NCI-H748 treated with DMSO at 0.1 percent for 48 hours (cell line): ENCODE measurements around the gene XPO4.
"Not testable (repeated sequence)": the region's sequence is repeated elsewhere in the genome, so short reads cannot be mapped to it uniquely, and the experiment has no call there.

Experiments
- DNase-seq: peaks from one replicate; lab custom pipeline; 2025; lab: John Stamatoyannopoulos, UW

Gene XPO4

DNA sequence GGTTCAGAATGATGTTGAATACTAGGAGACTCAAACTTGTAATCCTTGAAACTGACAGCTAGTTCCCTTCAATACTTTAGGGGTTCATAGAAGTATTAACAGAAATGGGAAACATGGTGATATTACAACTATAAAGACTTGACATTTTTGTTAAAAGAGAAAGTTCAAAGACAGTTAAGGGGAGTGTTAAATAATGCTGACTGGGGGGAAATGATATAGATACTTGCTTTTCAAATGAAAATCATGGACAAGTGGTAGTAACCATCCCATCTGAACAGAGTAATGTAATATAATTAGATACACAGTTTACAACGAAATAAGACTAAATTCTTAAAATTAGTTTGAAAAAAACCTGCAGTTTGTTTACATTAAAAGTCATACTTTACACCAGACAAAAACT lies 122.2 kb downstream of the XPO4 start:
- no peak for DNase-seq

DNA sequence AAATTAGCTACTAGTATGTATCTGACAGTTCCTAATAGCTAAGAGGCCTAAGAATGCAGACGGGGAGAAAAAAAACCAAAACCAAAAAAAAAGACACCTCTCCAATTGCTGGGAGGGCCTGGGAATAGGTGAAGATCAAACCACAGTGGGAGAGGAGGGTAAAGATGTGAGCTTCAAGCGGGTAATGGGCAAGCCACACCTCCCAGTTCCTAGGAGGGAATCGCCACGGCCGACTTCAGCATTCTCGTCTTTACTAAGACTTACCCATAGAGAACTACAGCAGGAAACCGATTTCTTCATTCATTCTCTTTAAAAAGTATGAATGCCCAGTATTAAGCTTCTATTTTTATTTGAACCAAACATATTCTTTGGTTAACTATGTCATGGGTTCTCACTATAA lies 123.1 kb downstream of the XPO4 start:
- DNase-seq: no peak

DNA sequence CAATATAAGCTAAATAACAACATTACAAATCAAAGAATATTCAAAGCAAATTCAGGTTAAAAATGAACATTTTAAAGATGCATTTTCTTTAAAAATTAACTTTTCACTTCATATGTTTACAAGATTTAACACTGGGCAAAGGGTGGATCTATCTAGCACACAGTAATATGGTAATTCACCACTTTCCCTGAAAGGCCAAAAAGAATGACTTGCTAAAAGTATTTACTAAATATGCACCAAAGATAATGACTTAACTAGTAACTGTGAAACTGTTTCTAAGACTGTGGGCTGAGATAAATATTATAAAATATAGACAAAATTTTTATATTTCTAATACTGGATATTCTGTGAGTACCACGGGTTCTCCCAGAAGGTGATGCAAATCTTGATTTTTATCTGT lies 124.2 kb downstream of the XPO4 start:
- DNase-seq: no peak

GRCh38 chr13:20776751-20777150 lies 125.8 kb downstream of the XPO4 start:
- DNase-seq: no peak

GRCh38 chr13:20775961-20776360 lies 126.6 kb downstream of the XPO4 start:
- DNase-seq: no peak

- DNase-seq: no peak
These were observed 127.8 kb downstream of the XPO4 start for GRCh38 chr13:20774746-20775145.

DNA sequence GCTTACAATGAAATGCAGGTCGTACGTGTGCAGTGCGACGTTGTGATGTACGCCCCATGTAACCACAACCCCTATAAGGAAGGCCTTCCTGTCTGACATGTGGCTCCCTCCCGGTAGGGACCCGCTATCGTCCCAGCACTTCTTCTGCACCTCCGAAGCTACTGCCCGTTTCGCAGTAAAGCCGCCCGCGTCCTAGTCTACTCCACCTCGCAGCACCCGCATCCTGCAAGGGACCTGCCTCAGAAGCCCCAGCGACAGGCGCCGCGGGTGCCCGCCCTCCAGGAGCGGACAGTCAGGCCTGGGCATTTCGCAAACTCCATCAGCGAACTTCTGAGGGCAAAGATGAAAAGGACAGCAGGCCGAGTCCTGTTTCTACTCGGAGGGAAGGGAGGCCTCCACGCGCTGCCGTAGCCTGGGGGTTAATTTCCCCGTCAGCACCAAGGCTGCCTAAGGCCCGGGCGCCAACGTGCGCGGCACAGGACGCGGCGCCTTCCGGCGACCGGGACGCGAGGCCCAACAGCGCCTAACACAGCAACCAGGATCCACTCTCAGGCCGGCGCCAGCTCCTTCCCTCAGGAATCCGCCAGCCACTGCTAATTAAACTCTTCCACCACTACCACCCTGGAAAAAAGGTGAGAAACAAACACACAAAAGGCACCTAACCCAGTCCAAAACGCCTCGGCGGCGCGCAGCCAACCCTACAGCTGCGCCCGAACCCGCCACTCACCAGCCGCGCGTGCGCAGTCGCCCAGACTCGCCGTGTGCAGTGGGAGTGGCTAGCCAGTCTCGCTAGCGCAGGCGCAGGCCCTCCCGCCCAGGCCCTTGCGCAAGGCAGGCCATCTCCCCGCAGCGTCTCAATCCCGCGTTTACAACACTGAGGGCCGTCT lies 129.1 kb downstream of the XPO4 start, which contains the start of gene EEF1AKMT1:
EEF1AKMT1 (minus strand) TSS at position 768 of the 887 bp plus-strand sequence. CDS start 16,363 bp downstream, outside the sequence.
- DNase-seq: peak; percentile 91

DNA sequence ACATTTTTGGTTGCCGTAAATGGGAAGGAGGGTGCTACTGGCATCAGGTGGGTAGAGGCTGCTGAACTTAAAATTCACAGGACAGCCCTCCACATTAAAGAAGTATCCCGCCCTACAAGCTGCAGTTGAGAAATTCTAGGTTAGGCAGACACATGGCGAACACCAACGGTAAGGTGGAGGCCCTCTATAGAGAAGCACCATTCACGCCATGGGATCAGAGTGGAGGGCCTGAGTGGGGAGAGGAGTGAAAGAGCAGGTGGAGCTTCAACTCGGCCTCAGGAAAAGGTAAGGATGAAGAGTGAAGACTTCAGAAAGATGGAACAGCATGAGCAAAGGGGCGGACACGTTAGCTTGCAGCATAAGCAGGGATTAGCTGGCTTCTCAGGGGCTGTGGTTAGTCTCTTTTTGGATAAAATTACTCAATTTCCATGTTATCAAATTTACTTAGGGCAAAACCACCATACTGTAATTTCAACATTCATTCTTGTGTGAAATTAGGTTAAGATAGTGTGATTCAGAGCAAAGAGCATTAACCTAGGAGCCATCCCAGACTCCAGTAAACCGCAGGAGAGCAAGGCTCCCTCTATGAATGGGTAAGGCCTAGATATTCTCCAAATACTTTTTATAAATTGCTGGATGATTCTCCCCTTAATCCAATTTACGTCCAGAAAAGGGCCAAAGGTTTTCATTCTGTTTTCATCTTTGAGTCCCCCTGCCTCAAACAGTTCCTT lies 130.0 kb downstream of the XPO4 start:
- DNase-seq: no peak

DNA sequence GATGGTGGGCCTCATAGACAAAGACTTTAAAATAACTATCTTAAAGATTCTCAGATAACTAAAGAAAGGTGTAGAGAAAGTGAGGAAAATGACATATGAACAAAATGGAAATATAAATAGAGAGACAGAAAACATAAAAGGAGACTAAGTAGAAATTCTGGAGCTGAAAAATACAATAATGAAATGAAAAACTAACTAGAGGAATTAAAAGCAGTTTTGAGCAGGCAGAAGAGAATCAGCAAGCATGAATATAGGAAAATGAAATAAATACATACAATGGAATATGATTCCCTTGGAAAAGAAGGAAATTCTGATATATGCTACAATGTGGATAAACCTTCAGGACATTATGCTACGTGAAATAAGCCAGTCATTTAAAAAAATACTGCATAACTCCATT lies 132.7 kb downstream of the XPO4 start:
- DNase-seq: no peak

GRCh38 chr13:20769091-20769490 lies 133.5 kb downstream of the XPO4 start:
- DNase-seq: no peak

DNA sequence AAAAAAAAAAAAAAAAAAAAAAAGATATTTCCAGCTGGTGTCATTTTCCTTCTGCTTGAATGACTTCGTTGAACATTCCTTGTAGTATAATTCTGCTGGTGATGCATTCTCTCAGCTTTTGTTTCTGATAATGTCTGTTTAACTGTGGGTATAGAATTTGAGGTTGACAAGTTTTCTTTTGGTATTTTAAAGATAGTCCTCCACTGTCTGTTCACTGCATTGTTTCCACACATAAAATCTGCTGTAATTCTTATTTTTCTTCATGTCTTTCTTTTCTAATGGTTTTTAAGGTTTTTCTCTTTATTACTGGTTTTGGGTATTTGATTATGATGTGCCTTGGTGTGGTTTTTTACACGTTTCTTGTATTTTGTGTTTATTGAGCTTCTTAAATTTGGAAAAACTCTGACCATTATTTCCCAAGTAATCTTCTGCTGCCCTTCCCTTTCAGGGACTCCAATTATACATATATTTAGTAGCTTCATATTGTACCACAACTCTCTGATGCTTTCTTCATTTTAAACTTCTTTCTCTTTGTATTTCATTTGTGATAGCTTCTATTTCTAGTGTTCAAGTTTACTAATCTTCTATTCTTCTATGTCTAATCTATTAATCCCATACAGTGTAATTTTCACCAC lies 135.1 kb downstream of the XPO4 start:
- no peak for DNase-seq

DNA sequence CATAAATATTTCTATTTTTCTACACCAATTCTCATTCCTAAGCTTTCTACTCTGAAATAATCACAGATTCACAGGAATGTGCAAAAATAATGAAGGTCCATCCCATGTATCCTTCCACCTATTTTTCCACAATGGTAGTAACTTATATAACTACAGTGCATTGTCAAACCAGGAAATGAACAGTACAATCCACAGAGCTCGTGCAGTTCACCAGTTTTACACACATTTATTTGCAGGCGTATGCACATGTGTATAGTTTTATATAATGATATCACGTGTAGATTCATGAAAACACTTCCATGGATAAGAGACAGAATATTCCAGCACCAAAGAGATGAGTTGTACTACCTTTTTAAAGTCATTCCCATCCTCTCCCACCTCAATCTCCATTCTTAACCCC lies 141.7 kb downstream of the XPO4 start:
- no peak for DNase-seq

GRCh38 chr13:20754009-20754408 lies 148.5 kb downstream of the XPO4 start:
- no peak for DNase-seq

GRCh38 chr13:20749377-20749776 lies 153.2 kb downstream of the XPO4 start:
- no peak for DNase-seq

- DNase-seq: not testable (repeated sequence)
These were observed 158.6 kb downstream of the XPO4 start for GRCh38 chr13:20743830-20744404.

GRCh38 chr13:20740021-20740420 lies 162.5 kb downstream of the XPO4 start:
- no peak for DNase-seq

- DNase-seq: no peak
These were observed 163.9 kb downstream of the XPO4 start for GRCh38 chr13:20738616-20739015.

DNA sequence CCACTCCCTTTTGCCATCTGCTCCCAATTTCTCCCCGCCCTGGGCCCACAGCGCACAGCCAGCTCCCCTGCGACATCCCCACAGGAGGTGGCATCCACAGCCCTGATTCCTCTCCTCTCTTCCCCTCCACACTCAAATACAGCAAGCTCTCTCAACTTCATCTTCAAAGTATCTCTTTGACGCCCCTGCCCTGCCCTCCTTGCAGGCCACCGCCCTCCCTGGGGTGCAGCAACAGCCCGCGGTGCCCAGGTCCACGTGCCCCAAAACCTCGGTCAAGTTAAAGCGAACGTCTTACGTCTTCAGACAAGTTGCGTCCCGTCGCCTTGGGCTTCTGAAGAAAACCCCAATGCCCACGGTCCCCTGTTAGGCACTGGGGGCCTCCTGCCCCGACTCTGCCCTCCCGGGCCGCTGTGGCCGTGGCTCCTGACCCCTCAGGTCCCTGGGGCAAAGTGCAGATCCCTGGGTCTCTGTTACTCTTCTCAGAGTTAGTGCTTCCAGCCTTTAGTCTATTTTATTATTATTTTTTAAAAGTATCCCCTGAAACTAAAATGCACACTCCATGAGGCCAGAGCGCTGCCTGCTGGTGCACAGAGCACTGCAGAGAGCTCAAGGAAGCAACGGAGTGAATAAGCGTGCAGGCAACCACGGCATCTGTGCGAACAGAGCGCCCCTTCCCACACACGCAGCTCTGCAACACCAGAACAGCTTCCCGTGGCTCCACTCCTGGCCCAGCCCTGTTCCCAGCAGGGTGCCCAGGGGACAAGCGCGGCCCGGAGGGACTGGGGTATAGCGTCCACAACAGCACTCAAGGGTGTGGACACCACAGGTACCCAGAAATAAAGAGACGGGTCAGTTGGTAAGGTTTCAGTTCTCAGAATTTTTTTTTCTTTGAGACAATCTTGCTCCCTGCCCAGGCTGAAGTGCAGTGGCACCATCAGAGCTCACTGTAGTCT lies 172.6 kb downstream of the XPO4 start:
- DNase-seq: no peak

- DNase-seq: no peak
These were observed 173.8 kb downstream of the XPO4 start for GRCh38 chr13:20728579-20729311.

DNA sequence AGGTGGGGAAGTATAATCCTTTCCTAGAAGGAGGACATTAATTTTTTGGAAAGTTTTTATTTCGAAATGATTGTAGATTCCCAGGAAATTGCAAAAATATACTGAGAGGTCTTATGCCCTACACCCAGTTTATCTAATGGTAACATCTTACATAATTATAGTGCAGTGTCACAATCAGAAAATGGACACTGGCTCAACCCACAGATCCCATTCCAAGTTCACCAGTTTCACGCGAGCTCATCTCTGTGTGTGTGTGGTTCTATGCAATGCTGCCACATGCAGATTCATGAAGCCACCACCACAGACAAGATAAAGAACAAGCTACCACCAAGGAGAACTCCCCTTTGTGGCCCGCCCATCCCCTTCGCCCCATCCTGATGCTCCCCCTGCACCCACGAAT lies 174.7 kb downstream of the XPO4 start:
- no peak for DNase-seq
